Activated CD8-positive, alpha-beta memory T cell treated with anti-CD3 and anti-CD28 coated beads for 48 hours (primary cell): ENCODE data around the gene GTF3C2.
"Not testable (repeated sequence)": the region's sequence is repeated elsewhere in the genome, so short reads cannot be mapped to it uniquely, and the experiment has no call there.

ENCODE experiments used
- DNase-seq, 3 experiments: peaks; one replicate each; pipeline ENCODE4 v3.0.0-alpha.2; 2020; ENCODE audit warnings: low read depth in 2 of 3, low spot score in 2 of 3

Gene GTF3C2

GRCh38 chr2:27372937-27373336 is 16.4 kb upstream of the GTF3C2 start:
- no peak for DNase-seq

GRCh38 chr2:27370816-27371620 is 14.5 kb upstream of the GTF3C2 start:
- DNase-seq: peak in 1 of 3 experiments; percentile 19

- peak; percentile 91 to 99 (median 96) for DNase-seq
Observed at GRCh38 chr2:27370026-27370815, 13.7 kb upstream of the GTF3C2 start, which contains the start of the genes EIF2B4 and SNX17. EIF2B4 (minus strand) TSS chr2:27370338; CDS start chr2:27370314, 24 bp downstream. SNX17 (plus strand) TSS chr2:27370616; CDS start chr2:27370744, 128 bp downstream.

GRCh38 chr2:27369471-27370025 is 13.0 kb upstream of the GTF3C2 start:
- peak in 1 of 3 experiments; percentile 28 for DNase-seq

- no peak for DNase-seq
Observed at GRCh38 chr2:27363933-27364332, 7.4 kb upstream of the GTF3C2 start.

GRCh38 chr2:27362678-27363420 is 6.3 kb upstream of the GTF3C2 start:
- DNase-seq: no peak

- peak in 2 of 3 experiments; percentile 32 to 40 for DNase-seq
Observed at GRCh38 chr2:27356056-27356381, 545 bp downstream of the GTF3C2 start.

GRCh38 chr2:27354597-27354927 is 2.0 kb downstream of the GTF3C2 start:
- DNase-seq: no peak

GRCh38 chr2:27353762-27354596 is 2.6 kb downstream of the GTF3C2 start:
- no peak for DNase-seq

GRCh38 chr2:27353386-27353761 is 3.2 kb downstream of the GTF3C2 start:
- DNase-seq: not testable (repeated sequence)

GRCh38 chr2:27351802-27352598 is 4.6 kb downstream of the GTF3C2 start:
- no peak for DNase-seq

- no peak for DNase-seq
Observed at GRCh38 chr2:27350106-27350693, 6.4 kb downstream of the GTF3C2 start.

- no peak for DNase-seq
Observed at GRCh38 chr2:27347641-27348040, 8.9 kb downstream of the GTF3C2 start.

- DNase-seq: no peak
Observed at GRCh38 chr2:27336173-27336572, 20.4 kb downstream of the GTF3C2 start.

- no peak for DNase-seq
Observed at GRCh38 chr2:27335311-27335710, 21.3 kb downstream of the GTF3C2 start.

- DNase-seq: no peak
Observed at GRCh38 chr2:27324720-27325119, 31.8 kb downstream of the GTF3C2 start.

GRCh38 chr2:27323596-27324285 is 32.8 kb downstream of the GTF3C2 start:
- DNase-seq: no peak

GRCh38 chr2:27322766-27323595 is 33.6 kb downstream of the GTF3C2 start, which contains the start of gene MPV17:
MPV17 (minus strand) TSS chr2:27323097; CDS start chr2:27322517, 580 bp downstream.
- peak; percentile 70 to 77 (median 72) for DNase-seq
